Esophagus squamous epithelium (tissue), 4 donors: ENCODE data around the gene FN1.

ENCODE experiments used
- CTCF ChIP-seq, 6 experiments: fragments of 450-650 bp in 4 of 6; fragments of 200-600 bp in 2 of 6; sonication (generic) in 2 of 6; IDR thresholded peaks; one replicate each; pipeline ENCODE4 v1.5.1; 2016 to 2019; ENCODE audit warnings: antibody characterized with exemption in 6 of 6, mild to moderate bottlenecking in 4 of 6, moderate library complexity in 4 of 6
- POLR2A ChIP-seq, 4 donors: fragments of 450-650 bp; IDR thresholded peaks; one replicate each; pipeline ENCODE4 v1.6.1; 2017; ENCODE audit warnings: antibody characterized with exemption in 4 of 4, mild to moderate bottlenecking in 4 of 4, moderate library complexity in 3 of 4

DNA sequence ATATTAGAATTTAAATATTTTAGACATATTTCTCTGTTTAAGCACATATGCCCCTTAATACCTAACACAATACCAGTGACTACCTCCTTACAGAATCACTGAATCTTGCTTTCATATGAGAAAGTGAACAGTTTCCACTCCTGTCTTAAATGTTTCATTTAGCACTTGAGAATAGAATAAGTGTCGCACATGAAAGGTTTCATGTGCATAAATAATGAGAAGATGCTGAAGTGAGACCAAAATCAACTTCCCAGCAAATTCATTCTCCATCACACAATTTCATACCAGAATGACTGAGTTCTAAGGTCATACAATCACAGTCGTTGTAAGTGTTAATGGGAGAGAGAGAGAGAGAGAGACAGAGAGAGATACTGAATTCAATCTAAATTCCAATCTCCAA is 72.8 kb downstream of the FN1 start:
- TF ChIP-seq POLR2A (IDR thresholded peaks at IDR 0.05), result no peak
- TF ChIP-seq CTCF (IDR thresholded peaks at IDR 0.05), result no peak
